HG02840 (cell line): Measurements from ENCODE around the gene WSB1.

ENCODE experiments used
- ATAC-seq: cut with Tn5 transposase; IDR thresholded peaks from one replicate; pipeline ENCODE4 v1.9.1; 2021; ENCODE audit warnings: mild to moderate bottlenecking, moderate library complexity, moderate number of reproducible peaks; ENCODE audit not compliant: unreplicated experiment, low FRiP score

The WSB1 gene

GRCh38 chr17:27354491-27355081 is 60.7 kb downstream of the WSB1 start:
- no peak for ATAC-seq

DNA sequence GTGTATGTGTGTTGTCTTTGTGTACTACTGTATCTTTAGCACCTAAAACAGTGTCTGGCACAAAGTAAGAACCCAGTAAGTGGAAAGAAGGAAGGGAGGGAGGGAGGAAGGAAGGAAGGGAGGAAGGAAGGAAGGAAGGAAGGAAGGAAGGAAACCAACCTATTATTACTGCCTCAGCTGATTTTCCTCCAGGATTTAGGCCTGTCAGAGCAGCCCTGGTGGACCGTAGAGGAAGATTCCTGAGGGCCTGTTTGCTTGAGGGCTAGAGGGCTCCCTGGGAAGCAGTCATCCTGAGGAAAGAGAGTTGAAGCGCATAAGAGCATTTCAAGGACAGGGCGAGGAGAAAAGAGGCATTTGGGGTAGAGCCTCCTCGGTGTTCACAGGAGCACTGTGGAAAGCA is 61.5 kb downstream of the WSB1 start:
- no peak for ATAC-seq

DNA sequence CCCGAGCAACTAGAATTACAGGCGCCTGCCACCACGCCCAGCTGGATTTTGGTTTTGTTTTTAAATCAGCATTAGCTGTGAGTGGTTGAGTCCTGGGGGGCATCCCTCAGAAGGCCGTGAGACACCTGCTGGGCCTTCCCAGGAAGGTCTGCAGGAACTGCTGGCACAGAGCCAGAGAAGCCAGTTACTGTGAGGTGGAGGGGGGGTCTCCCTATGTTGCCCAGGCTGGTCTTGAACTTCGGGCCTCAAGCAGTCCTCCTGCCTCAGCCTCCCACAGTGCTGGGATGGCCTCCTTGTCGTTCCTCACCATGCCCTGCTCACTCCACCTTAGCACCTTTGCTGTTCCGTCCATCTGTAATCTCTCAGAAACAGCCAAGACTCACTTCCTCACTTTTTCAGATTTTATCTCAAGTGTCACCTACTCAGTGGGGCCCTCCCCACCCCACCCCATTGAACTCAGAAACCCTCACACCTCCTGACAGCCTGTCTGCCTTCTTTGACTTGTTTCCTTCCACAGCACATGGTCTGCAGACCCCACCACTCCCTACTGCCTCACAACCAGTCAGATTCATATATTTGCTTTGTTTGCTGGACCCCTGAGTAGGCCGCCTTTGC is 62.3 kb downstream of the WSB1 start:
- no peak for ATAC-seq

DNA sequence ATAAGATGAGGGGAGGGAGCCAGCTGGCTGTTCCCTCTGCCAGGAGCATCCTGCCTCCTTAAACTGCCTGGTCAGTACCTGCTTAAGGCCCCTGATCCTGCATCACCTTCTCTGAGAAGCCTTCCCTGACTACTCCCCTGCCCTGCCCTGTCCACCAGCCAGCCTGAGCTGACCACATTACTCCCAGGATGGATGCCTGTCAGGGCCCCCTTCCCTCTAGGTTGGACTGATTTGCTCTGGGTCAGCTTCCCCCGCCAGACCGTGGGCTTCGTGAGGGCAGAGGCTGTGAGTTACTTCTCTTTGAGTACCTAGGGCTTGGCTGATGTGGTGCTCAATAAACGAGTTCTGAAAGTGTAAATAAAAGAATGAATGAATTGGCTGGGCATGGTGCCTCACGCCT is 63.3 kb downstream of the WSB1 start:
- no peak for ATAC-seq

DNA sequence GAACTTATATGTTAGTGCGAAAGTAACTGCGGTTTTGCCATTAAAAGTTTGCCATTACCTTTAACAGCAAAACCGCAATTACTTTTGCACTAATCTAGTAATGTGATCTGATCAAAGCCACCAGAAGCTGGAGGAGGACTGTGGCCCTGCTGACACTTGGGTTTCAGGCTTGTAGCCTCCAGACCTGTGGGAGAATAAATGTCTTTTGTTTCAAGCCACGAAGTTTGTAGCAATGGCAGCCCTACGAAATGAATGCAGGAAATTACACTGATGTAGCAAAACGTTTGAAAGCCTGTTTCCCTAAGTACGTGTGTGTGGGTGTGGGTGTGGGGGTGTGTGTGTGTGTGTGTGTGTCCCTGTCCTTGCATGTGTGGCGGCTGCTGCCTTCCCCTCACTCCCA is 66.6 kb downstream of the WSB1 start:
- ATAC-seq = no peak

- no peak for ATAC-seq
Observed at GRCh38 chr17:27361695-27362094, 67.8 kb downstream of the WSB1 start.

DNA sequence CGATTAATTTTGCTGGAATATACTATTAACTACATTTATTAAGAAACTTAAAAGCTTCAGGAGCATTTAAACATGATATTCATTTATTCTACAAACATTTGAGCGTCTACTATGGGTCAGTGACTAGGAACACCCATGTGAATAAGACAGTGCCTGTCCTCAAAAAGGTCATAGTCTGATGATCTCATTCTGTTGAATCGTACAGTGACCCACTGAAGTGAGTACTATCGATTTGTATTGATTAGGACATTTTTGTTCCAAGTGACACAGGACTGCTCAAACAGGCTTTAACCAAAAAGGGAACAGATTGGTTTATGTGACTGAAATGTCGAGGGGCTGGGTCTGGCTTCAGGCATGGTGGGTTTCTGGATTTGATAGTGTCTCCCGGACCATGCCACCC is 68.6 kb downstream of the WSB1 start:
- ATAC-seq = no peak

DNA sequence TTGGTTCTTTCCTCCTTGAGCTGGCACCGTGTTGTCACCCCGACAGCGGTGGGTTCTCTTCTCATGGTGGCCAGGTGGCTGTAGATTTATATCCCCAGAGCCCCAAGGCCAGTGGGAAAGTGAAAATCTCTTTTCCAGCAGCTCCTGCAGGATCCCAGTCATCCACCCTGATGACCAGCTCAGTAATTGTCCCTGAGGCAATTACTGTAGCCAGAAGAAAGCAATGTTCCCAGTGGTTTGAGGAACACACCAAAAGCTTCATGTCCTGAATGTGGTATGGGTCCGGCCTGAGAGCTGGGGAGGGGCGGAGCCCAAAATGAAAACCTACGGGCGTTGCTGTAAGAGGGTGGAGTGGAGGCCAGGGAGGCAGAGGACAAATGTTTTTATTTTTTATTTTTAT is 69.0 kb downstream of the WSB1 start:
- no peak for ATAC-seq

- no peak for ATAC-seq
Observed at GRCh38 chr17:27363326-27363725, 69.4 kb downstream of the WSB1 start.
